Kidney (tissue), 14 donors: ENCODE results near the gene COPE. TPM values are rescaled to one million over a fixed set of nuclear protein-coding genes. Genes with fewer than 3 reads are reported as not detected.

ENCODE experiments used
- DNase-seq, 5 donors: peaks; one replicate each; pipeline ENCODE4 v3.0.0-alpha.2; 2013 to 2020
- FAIRE-seq: peaks from 2 replicates; lab custom pipeline; 2012; peaks lifted over from hg19 to GRCh38; lab: Jason Lieb, UNC
- H3K27ac ChIP-seq, 2 donors: one replicate each; pipeline ENCODE4 v1.7.0; 2013; ENCODE audit warnings: low read depth in 2 of 2, low read length in 2 of 2, inconsistent platforms in 1 of 2
- H3K27me3 ChIP-seq: one replicate; pipeline ENCODE4 v1.7.1; 2013; ENCODE audit warnings: low read length, inconsistent platforms; ENCODE audit not compliant: control insufficient read depth, insufficient read depth
- H3K36me3 ChIP-seq, 3 donors: one replicate each; pipeline versions ENCODE4 v1.7.0 to v1.7.1; 2013; ENCODE audit warnings: low read length in 3 of 3, control low read depth in 1 of 3, inconsistent platforms in 1 of 3; ENCODE audit not compliant: insufficient read depth in 3 of 3, control insufficient read depth in 2 of 3
- H3K4me1 ChIP-seq, 3 donors: one replicate each; pipeline versions ENCODE4 v1.7.0 to v1.7.1; 2013; ENCODE audit warnings: low read length in 3 of 3, inconsistent platforms in 1 of 3, low read depth in 1 of 3; ENCODE audit not compliant: control insufficient read depth in 2 of 3, insufficient read depth in 2 of 3
- H3K4me3 ChIP-seq, 3 donors: one replicate each; pipeline versions ENCODE4 v1.7.0 to v1.8.1; 2013; ENCODE audit warnings: low read length in 3 of 3, control low read depth in 1 of 3, inconsistent platforms in 1 of 3
- H3K9ac ChIP-seq, 3 donors: one replicate each; pipeline versions ENCODE4 v1.7.0 to v1.7.1; 2013; ENCODE audit warnings: low read length in 3 of 3, control low read depth in 1 of 3, inconsistent platforms in 1 of 3
- H3K9me3 ChIP-seq, 3 donors: one replicate each; pipeline versions ENCODE4 v1.7.0 to v1.7.1; 2013; ENCODE audit warnings: low read length in 3 of 3, control low read depth in 1 of 3, inconsistent platforms in 1 of 3; ENCODE audit not compliant: control insufficient read depth in 2 of 3, insufficient read depth in 1 of 3
- CTCF ChIP-seq: IDR thresholded peaks from 3 replicates; pipeline ENCODE4 v1.5.1; 2012; ENCODE audit warnings: mild to moderate bottlenecking, moderate library complexity, borderline replicate concordance; ENCODE audit not compliant: insufficient read depth; ENCODE audit errors: extremely low read depth
- intact Hi-C: fragments of 100-400 bp; cut with DNase I; formaldehyde crosslinking; loops from one replicate; pipeline ENCODE4 v1.11.1; 2022
- polyA plus RNA-seq: library from polyadenylated mRNA; stranded (reverse); fragments of 350-450 nt; fragmentation: Illumina TruSeq; extraction: RNeasy Lipid Tissue Mini Kit (QIAGEN cat#74804); gene quantifications from one replicate; pipeline ENCODE4 v1.2.3, GENCODE V29; 2014; ENCODE audit warnings: low read depth, low replicate concordance; ENCODE audit not compliant: insufficient read depth
- total RNA-seq: library from RNA; stranded (reverse); fragmentation: NEBNext Ultra II Directional; extraction: Animal tissue kit (Norgen Biotek cat#: 25700); gene quantifications from one replicate; pipeline ENCODE4 v1.2.1, GENCODE V29; 2021
- donor health status: control.
- donor health status: control.
- donor health status: control.
- donor health status: control.
- donor health status: control.
- donor health status: DM: yes; HTN: yes; CAD: no.
- donor health status: Normal renal cell carcinoma (clear cell type).

Gene COPE
- total and polyA plus RNA-seq, 2 donors from 2014 or later = 166 to 263 TPM

- Histone ChIP-seq H3K27ac (peak overlapping the region; percentile 9 to 22), H3K36me3 (no peaks in the 10 kb centered on the region), H3K4me3 (no peak overlapping the region), H3K9ac (no peak overlapping the region), H3K27me3 (no peaks in the 10 kb centered on the region), H3K4me1 (peaks cover 0 to 5% (median 3%) of the 10 kb centered on the region in 3 donors), H3K9me3 (no peaks in the 10 kb centered on the region)
- peak in 2 of 5 donors; percentile 48 to 60 for DNase-seq
- no peak for FAIRE-seq
- no peak for TF ChIP-seq CTCF
- intact Hi-C loops = no loop called here
Observed at GRCh38 chr19:18966307-18966706, 47.1 kb upstream of the COPE start.

- no peaks in the 10 kb centered on the region for H3K27me3 ChIP-seq
- H3K27ac ChIP-seq = no peak overlapping the region
- FAIRE-seq (no peak), DNase-seq (no peak)
- H3K36me3 ChIP-seq = no peaks in the 10 kb centered on the region
- peaks cover 0 to 5% (median 3%) of the 10 kb centered on the region in 3 donors for H3K4me1 ChIP-seq
- intact Hi-C loops = no loop called here
- H3K4me3 ChIP-seq = no peak overlapping the region
- TF ChIP-seq CTCF = no peak
- no peak overlapping the region for H3K9ac ChIP-seq
- H3K9me3 ChIP-seq = no peaks in the 10 kb centered on the region
Observed at GRCh38 chr19:18964121-18964520, 44.9 kb upstream of the COPE start.

- no peak for TF ChIP-seq CTCF
- DNase-seq (peak in 4 of 5 donors; percentile 52 to 76 (median 65)), FAIRE-seq (no peak)
- intact Hi-C loops = no loop called here
- Histone ChIP-seq H3K9ac (no peak overlapping the region), H3K27me3 (no peaks in the 10 kb centered on the region), H3K4me1 (no peaks in the 10 kb centered on the region), H3K27ac (no peak overlapping the region), H3K36me3 (no peaks in the 10 kb centered on the region), H3K9me3 (no peaks in the 10 kb centered on the region), H3K4me3 (no peak overlapping the region)
Observed at GRCh38 chr19:18961767-18962620, 42.8 kb upstream of the COPE start.
